Non-pigmented ciliary epithelial cell (primary cell): ENCODE data around the gene TNXB.
"Not testable (repeated sequence)": the region's sequence is repeated elsewhere in the genome, so short reads cannot be mapped to it uniquely, and the experiment has no call there.

ENCODE experiments used
- DNase-seq: peaks from one replicate; pipeline ENCODE4 v3.0.0-alpha.2; 2010; ENCODE audit warnings: low read depth

TNXB gene

DNA sequence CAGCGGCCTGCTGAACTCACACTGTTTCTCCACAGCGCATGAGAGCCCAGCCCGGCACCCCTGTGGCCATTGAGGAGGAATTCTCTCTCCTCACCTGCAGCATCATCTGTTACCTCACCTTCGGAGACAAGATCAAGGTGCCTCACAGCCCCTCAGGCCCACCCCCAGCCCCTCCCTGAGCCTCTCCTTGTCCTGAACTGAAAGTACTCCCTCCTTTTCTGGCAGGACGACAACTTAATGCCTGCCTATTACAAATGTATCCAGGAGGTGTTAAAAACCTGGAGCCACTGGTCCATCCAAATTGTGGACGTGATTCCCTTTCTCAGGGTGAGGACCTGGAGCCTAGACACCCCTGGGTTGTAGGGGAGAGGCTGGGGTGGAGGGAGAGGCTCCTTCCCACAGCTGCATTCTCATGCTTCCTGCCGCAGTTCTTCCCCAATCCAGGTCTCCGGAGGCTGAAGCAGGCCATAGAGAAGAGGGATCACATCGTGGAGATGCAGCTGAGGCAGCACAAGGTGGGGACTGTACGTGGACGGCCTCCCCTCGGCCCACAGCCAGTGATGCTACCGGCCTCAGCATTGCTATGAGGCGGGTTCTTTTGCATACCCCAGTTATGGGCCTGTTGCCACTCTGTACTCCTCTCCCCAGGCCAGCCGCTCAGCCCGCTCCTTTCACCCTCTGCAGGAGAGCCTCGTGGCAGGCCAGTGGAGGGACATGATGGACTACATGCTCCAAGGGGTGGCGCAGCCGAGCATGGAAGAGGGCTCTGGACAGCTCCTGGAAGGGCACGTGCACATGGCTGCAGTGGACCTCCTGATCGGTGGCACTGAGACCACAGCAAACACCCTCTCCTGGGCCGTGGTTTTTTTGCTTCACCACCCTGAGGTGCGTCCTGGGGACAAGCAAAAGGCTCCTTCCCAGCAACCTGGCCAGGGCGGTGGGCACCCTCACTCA lies 69.5 kb downstream of the TNXB start:
- not testable (repeated sequence) for DNase-seq

DNA sequence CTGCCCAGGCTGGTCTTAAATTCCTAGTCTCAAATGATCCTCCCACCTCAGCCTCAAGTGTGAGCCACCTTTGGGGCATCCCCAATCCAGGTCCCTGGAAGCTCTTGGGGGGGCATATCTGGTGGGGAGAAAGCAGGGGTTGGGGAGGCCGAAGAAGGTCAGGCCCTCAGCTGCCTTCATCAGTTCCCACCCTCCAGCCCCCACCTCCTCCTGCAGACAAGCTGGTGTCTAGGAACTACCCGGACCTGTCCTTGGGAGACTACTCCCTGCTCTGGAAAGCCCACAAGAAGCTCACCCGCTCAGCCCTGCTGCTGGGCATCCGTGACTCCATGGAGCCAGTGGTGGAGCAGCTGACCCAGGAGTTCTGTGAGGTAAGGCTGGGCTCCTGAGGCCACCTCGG lies 70.3 kb downstream of the TNXB start:
- DNase-seq, result not testable (repeated sequence)

GRCh38 chr6:32037598-32038524 lies 71.3 kb downstream of the TNXB start, which contains the start of gene CYP21A2:
CYP21A2 (plus strand) TSS chr6:32038415; CDS start chr6:32038423, 8 bp downstream.
- not testable (repeated sequence) for DNase-seq

DNA sequence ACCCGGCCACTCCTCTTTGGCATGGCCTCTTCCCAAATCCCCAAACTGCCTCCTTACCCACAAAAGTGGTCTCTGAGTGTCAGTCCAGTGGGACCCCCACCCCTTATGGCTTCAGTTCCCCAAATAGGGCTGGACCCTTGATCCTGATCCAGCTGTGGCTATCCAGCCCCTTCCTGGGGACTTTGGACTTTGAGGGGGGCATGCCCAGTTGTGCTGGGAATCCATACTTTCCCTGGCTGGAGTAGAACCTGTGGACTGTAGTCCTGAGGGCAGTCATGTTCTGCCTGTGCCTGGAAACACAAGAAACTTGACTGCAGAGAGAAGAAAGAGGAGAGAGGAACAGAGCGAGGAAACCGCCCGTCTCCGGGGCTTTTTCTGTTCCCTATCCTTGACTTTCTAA lies 72.0 kb downstream of the TNXB start:
- not testable (repeated sequence) for DNase-seq

DNA sequence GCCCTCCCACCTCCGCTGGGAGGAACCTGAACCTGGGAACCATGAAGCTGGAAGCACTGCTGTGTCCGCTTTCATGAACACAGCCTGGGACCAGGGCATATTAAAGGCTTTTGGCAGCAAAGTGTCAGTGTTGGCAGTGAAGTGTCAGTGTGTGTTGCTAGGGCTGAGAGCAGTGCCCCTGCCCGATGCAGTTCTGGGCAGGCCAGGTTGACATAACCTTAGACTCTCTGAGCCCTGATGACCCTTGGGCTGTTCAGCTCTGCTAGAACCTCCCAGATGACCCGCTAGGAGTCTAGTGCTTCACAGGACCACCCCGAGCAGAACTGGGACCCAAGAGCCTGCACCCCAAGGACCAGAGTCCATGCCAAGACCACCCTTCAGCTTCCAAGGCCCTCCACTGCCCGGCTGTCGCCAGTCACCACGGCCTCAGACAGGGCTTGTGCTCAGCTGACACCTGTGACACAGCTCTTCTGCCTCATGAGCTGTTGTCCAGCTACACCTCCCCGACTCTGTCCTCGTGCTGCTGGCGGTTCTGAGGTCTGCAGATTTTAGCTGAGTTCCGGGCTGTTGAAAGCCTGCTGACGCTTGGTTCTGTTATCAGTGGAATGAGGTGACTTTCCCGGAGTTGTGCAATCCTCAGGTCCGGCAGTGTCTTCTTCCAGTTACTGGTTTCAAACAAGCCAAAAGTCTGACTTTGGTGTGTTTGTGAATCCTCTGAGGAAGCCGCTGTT lies 73.7 kb downstream of the TNXB start:
- DNase-seq, result not testable (repeated sequence)

- DNase-seq, result not testable (repeated sequence)
These were observed 79.6 kb downstream of the TNXB start for GRCh38 chr6:32029553-32029952.

- DNase-seq, result not testable (repeated sequence)
These were observed 80.5 kb downstream of the TNXB start for GRCh38 chr6:32028631-32029030.

GRCh38 chr6:32022100-32022499 lies 87.0 kb downstream of the TNXB start:
- not testable (repeated sequence) for DNase-seq

GRCh38 chr6:32014547-32014946 lies 94.6 kb downstream of the TNXB start, which contains the start of gene C4B:
C4B (plus strand) TSS chr6:32014795; CDS start chr6:32014846, 51 bp downstream.
- DNase-seq, result not testable (repeated sequence)

DNA sequence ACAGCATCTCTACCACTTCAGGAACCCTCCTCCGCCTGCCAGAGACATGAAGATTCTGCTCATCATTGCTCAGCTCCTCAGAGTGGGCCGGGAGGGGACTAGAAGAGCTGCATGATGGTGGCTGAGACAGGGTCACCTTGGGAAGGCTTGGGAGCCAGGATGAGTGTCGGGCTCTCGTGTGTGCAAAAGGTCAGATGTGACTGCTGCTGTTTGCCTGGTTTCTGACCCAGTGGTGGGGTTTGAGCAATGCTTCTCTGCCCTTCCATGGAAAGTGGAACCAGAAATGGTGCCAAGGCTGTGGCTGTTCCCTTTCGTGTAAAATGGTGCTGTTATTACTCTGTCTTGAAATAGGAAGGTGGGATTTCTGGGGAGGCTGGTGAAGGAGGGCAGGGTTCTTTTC lies 95.4 kb downstream of the TNXB start:
- DNase-seq, result not testable (repeated sequence)

- DNase-seq, result not testable (repeated sequence)
These were observed 96.1 kb downstream of the TNXB start for GRCh38 chr6:32012941-32013617.

- DNase-seq, result not testable (repeated sequence)
These were observed 98.1 kb downstream of the TNXB start for GRCh38 chr6:32010856-32011530.

DNA sequence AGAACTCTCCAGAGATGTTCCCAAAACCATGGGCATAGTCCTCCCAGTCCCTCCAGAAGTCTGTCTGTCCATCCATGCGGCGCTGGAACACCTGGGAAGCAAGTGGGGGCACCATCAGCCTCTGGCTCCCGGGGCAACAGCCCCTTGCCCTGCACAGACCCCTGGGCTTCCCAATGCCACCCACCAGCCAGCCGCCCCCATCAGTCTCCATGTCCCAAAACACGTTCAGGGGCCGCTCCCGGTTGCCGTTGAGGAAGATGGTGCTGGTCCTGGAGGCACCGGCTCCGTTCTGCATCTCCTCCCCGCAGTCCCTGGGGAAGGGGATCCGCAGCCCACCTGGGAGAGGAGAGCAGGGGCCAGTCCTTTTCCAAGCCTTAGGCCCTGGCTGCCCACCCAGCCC lies 99.6 kb downstream of the TNXB start:
- DNase-seq, result not testable (repeated sequence)

DNA sequence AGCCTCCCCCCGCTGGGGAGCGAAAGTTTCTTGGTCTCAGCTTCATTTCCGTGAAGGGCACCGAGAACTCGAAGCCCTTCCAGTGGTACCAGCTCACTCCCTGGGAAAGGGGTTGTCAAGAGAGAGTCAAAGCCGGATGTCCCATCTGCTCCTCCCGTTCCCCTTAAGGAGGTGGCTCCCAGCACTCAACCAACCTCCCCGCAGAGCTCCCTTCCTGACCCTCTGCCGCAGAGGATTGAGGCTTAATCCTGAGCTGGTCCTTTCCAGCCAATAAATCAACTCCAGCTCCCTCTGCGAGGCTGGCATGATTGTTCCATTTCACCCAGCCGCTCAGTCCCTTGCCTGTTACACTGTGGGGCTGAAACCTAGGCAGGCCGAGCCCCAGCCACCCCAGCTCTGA lies 100.5 kb downstream of the TNXB start:
- DNase-seq, result not testable (repeated sequence)

DNA sequence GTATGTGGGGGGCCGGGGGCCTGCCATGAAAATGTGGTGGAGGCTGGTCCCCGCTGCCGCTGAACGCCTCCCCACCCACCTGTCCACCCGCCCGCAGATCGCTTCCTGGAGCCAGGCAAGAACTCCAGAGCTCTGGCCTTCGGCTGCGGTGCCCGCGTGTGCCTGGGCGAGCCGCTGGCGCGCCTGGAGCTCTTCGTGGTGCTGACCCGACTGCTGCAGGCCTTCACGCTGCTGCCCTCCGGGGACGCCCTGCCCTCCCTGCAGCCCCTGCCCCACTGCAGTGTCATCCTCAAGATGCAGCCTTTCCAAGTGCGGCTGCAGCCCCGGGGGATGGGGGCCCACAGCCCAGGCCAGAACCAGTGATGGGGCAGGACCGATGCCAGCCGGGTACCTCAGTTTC lies 101.1 kb downstream of the TNXB start:
- not testable (repeated sequence) for DNase-seq

DNA sequence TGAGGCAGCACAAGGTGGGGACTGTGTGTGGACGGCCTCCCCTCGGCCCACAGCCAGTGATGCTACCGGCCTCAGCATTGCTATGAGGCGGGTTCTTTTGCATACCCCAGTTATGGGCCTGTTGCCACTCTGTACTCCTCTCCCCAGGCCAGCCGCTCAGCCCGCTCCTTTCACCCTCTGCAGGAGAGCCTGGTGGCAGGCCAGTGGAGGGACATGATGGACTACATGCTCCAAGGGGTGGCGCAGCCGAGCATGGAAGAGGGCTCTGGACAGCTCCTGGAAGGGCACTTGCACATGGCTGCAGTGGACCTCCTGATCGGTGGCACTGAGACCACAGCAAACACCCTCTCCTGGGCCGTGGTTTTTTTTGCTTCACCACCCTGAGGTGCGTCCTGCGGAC lies 102.1 kb downstream of the TNXB start:
- not testable (repeated sequence) for DNase-seq

- not testable (repeated sequence) for DNase-seq
These were observed 103.1 kb downstream of the TNXB start for GRCh38 chr6:32005991-32006529.

DNA sequence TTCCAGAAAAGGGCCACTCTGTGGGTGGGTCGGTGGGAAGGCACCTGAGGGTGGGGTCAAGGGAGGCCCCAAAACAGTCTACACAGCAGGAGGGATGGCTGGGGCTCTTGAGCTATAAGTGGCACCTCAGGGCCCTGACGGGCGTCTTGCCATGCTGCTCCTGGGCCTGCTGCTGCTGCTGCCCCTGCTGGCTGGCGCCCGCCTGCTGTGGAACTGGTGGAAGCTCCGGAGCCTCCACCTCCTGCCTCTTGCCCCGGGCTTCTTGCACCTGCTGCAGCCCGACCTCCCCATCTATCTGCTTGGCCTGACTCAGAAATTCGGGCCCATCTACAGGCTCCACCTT lies 103.6 kb downstream of the TNXB start:
- not testable (repeated sequence) for DNase-seq

DNA sequence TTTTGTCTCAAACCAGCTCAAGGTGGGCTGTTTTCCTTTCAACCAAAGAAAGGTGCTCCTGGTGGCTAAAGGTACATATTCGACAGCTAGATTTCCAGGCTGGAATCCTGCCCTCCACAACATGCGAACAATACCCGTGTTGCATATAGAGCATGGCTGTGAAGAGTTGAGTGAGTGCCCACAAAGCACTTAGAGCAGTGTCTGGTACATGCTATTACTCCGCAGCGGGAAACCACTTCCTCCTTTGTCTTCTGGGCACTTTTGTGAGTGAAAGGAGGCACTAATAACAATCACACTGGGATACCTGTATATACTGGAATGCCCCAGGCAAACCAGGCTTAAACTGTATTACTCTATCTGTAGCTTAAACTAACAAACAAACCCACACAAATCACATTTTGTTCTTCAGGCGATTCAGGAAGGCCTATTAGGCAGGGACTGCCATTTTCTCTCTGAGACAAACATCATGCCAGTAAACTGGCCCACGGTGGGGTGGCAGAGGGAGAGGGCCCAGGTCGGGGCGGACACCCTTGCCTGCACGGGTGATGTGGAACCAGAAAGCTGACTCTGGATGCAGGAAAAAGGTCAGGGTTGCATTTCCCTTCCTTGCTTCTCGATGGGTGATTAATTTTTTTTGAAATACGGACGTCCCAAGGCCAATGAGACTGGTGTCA lies 104.1 kb downstream of the TNXB start:
- not testable (repeated sequence) for DNase-seq

DNA sequence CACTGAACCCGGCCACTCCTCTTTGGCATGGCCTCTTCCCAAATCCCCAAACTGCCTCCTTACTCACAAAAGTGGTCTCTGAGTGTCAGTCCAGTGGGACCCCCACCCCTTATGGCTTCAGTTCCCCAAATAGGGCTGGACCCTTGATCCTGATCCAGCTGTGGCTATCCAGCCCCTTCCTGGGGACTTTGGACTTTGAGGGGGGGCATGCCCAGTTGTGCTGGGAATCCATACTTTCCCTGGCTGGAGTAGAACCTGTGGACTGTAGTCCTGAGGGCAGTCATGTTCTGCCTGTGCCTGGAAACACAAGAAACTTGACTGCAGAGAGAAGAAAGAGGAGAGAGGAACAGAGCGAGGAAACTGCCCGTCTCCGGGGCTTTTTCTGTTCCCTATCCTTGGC lies 104.7 kb downstream of the TNXB start:
- not testable (repeated sequence) for DNase-seq
